Measurements from ENCODE around the gene TNFRSF11A.

Gene TNFRSF11A

GRCh38 chr18:62288665-62289008 is 36.5 kb upstream of the TNFRSF11A start:
- H3K27me3 ChIP-seq (ENCODE audit: insufficient read depth, low read length): no peaks in the 10 kb centered on the region
- no peaks in the 10 kb centered on the region for H3K4me1 ChIP-seq (ENCODE audit: control insufficient read depth, insufficient read depth, low read length, unreplicated experiment)
- H3K36me3 ChIP-seq (ENCODE audit: insufficient read depth, low read length): peaks cover 10% of the 10 kb centered on the region; the same call in 1 of the 2 replicates
- H2AFZ ChIP-seq (ENCODE audit: low read length, unreplicated experiment): no peak overlapping the region
- no peak overlapping the region for H3K27ac ChIP-seq (ENCODE audit: low read depth, low read length)
- H3K4me3 ChIP-seq (ENCODE audit: low read depth, low read length): no peak overlapping the region
- no peaks in the 10 kb centered on the region for H3K79me2 ChIP-seq (ENCODE audit: control insufficient read depth, insufficient read depth, low read length, unreplicated experiment)

GRCh38 chr18:62289047-62289446 is 36.1 kb upstream of the TNFRSF11A start:
- Histone ChIP-seq H3K27me3 (ENCODE audit: insufficient read depth, low read length) (no peaks in the 10 kb centered on the region), H3K4me3 (ENCODE audit: low read depth, low read length) (no peak overlapping the region), H3K79me2 (ENCODE audit: control insufficient read depth, insufficient read depth, low read length, unreplicated experiment) (no peaks in the 10 kb centered on the region), H3K36me3 (ENCODE audit: insufficient read depth, low read length) (peaks cover 13% of the 10 kb centered on the region; the same call in 1 of the 2 replicates), H3K4me1 (ENCODE audit: control insufficient read depth, insufficient read depth, low read length, unreplicated experiment) (no peaks in the 10 kb centered on the region), H3K27ac (ENCODE audit: low read depth, low read length) (no peak overlapping the region), H2AFZ (ENCODE audit: low read length, unreplicated experiment) (no peak overlapping the region)

GRCh38 chr18:62294073-62294472 is 31.0 kb upstream of the TNFRSF11A start:
- Histone ChIP-seq H3K79me2 (ENCODE audit: control insufficient read depth, insufficient read depth, low read length, unreplicated experiment) (no peaks in the 10 kb centered on the region), H3K27ac (ENCODE audit: low read depth, low read length) (no peak overlapping the region), H2AFZ (ENCODE audit: low read length, unreplicated experiment) (no peak overlapping the region), H3K4me1 (ENCODE audit: control insufficient read depth, insufficient read depth, low read length, unreplicated experiment) (no peaks in the 10 kb centered on the region), H3K27me3 (ENCODE audit: insufficient read depth, low read length) (no peaks in the 10 kb centered on the region), H3K36me3 (ENCODE audit: insufficient read depth, low read length) (peaks cover 13% of the 10 kb centered on the region; the same call in 1 of the 2 replicates), H3K4me3 (ENCODE audit: low read depth, low read length) (no peak overlapping the region)

- Histone ChIP-seq H2AFZ (ENCODE audit: low read length, unreplicated experiment) (no peak overlapping the region), H3K4me3 (ENCODE audit: low read depth, low read length) (no peak overlapping the region), H3K4me1 (ENCODE audit: control insufficient read depth, insufficient read depth, low read length, unreplicated experiment) (no peaks in the 10 kb centered on the region), H3K36me3 (ENCODE audit: insufficient read depth, low read length) (peaks cover 14% of the 10 kb centered on the region; the same call in 1 of the 2 replicates), H3K79me2 (ENCODE audit: control insufficient read depth, insufficient read depth, low read length, unreplicated experiment) (no peaks in the 10 kb centered on the region), H3K27me3 (ENCODE audit: insufficient read depth, low read length) (no peaks in the 10 kb centered on the region), H3K27ac (ENCODE audit: low read depth, low read length) (no peak overlapping the region)
Observed at GRCh38 chr18:62300359-62300963, 24.6 kb upstream of the TNFRSF11A start.

- no peak overlapping the region for H3K27ac ChIP-seq (ENCODE audit: low read depth, low read length)
- no peak overlapping the region for H2AFZ ChIP-seq (ENCODE audit: low read length, unreplicated experiment)
- H3K4me1 ChIP-seq (ENCODE audit: control insufficient read depth, insufficient read depth, low read length, unreplicated experiment): no peaks in the 10 kb centered on the region
- H3K79me2 ChIP-seq (ENCODE audit: control insufficient read depth, insufficient read depth, low read length, unreplicated experiment): no peaks in the 10 kb centered on the region
- H3K4me3 ChIP-seq (ENCODE audit: low read depth, low read length): no peak overlapping the region
- peaks cover 14% of the 10 kb centered on the region; the same call in 1 of the 2 replicates for H3K36me3 ChIP-seq (ENCODE audit: insufficient read depth, low read length)
- H3K27me3 ChIP-seq (ENCODE audit: insufficient read depth, low read length): no peaks in the 10 kb centered on the region
Observed at GRCh38 chr18:62301322-62301721, 23.8 kb upstream of the TNFRSF11A start.

- Histone ChIP-seq H3K36me3 (ENCODE audit: insufficient read depth, low read length) (peaks cover 6% of the 10 kb centered on the region; the same call in 1 of the 2 replicates), H3K79me2 (ENCODE audit: control insufficient read depth, insufficient read depth, low read length, unreplicated experiment) (no peaks in the 10 kb centered on the region), H2AFZ (ENCODE audit: low read length, unreplicated experiment) (no peak overlapping the region), H3K27ac (ENCODE audit: low read depth, low read length) (no peak overlapping the region), H3K4me3 (ENCODE audit: low read depth, low read length) (no peak overlapping the region), H3K4me1 (ENCODE audit: control insufficient read depth, insufficient read depth, low read length, unreplicated experiment) (no peaks in the 10 kb centered on the region), H3K27me3 (ENCODE audit: insufficient read depth, low read length) (no peaks in the 10 kb centered on the region)
Observed at GRCh38 chr18:62312851-62313250, 12.3 kb upstream of the TNFRSF11A start.

GRCh38 chr18:62318228-62319180 is 6.6 kb upstream of the TNFRSF11A start:
- no peaks in the 10 kb centered on the region for H3K79me2 ChIP-seq (ENCODE audit: control insufficient read depth, insufficient read depth, low read length, unreplicated experiment)
- no peaks in the 10 kb centered on the region for H3K36me3 ChIP-seq (ENCODE audit: insufficient read depth, low read length)
- H3K4me1 ChIP-seq (ENCODE audit: control insufficient read depth, insufficient read depth, low read length, unreplicated experiment): no peaks in the 10 kb centered on the region
- H2AFZ ChIP-seq (ENCODE audit: low read length, unreplicated experiment): no peak overlapping the region
- H3K27me3 ChIP-seq (ENCODE audit: insufficient read depth, low read length): peaks cover 14% of the 10 kb centered on the region
- H3K27ac ChIP-seq (ENCODE audit: low read depth, low read length): no peak overlapping the region
- H3K4me3 ChIP-seq (ENCODE audit: low read depth, low read length): no peak overlapping the region

- H3K79me2 ChIP-seq (ENCODE audit: control insufficient read depth, insufficient read depth, low read length, unreplicated experiment): no peaks in the 10 kb centered on the region
- peaks cover 3% of the 10 kb centered on the region for H3K4me1 ChIP-seq (ENCODE audit: control insufficient read depth, insufficient read depth, low read length, unreplicated experiment)
- H2AFZ ChIP-seq (ENCODE audit: low read length, unreplicated experiment): no peak overlapping the region
- no peak overlapping the region for H3K27ac ChIP-seq (ENCODE audit: low read depth, low read length)
- H3K27me3 ChIP-seq (ENCODE audit: insufficient read depth, low read length): peaks cover 38% of the 10 kb centered on the region
- no peak overlapping the region for H3K4me3 ChIP-seq (ENCODE audit: low read depth, low read length)
- no peaks in the 10 kb centered on the region for H3K36me3 ChIP-seq (ENCODE audit: insufficient read depth, low read length)
Observed at GRCh38 chr18:62321201-62321600, 3.9 kb upstream of the TNFRSF11A start.

- Histone ChIP-seq H3K27ac (ENCODE audit: low read depth, low read length) (no peak overlapping the region), H2AFZ (ENCODE audit: low read length, unreplicated experiment) (no peak overlapping the region), H3K4me3 (ENCODE audit: low read depth, low read length) (no peak overlapping the region), H3K27me3 (ENCODE audit: insufficient read depth, low read length) (peaks cover 54% of the 10 kb centered on the region), H3K79me2 (ENCODE audit: control insufficient read depth, insufficient read depth, low read length, unreplicated experiment) (no peaks in the 10 kb centered on the region), H3K4me1 (ENCODE audit: control insufficient read depth, insufficient read depth, low read length, unreplicated experiment) (peaks cover 9% of the 10 kb centered on the region), H3K36me3 (ENCODE audit: insufficient read depth, low read length) (no peaks in the 10 kb centered on the region)
Observed at GRCh38 chr18:62323483-62324180, 1.5 kb upstream of the TNFRSF11A start.

GRCh38 chr18:62324181-62324828 is 805 bp upstream of the TNFRSF11A start:
- Histone ChIP-seq H3K4me1 (ENCODE audit: control insufficient read depth, insufficient read depth, low read length, unreplicated experiment) (peaks cover 16% of the 10 kb centered on the region), H3K27me3 (ENCODE audit: insufficient read depth, low read length) (peaks cover 54% of the 10 kb centered on the region), H2AFZ (ENCODE audit: low read length, unreplicated experiment) (no peak overlapping the region), H3K36me3 (ENCODE audit: insufficient read depth, low read length) (no peaks in the 10 kb centered on the region), H3K79me2 (ENCODE audit: control insufficient read depth, insufficient read depth, low read length, unreplicated experiment) (no peaks in the 10 kb centered on the region), H3K4me3 (ENCODE audit: low read depth, low read length) (peak overlapping the region; percentile 46; the same call in 1 of the 2 replicates), H3K27ac (ENCODE audit: low read depth, low read length) (no peak overlapping the region)

All from ACC112 (cell line).